IPS-20b (cell line): ENCODE measurements around the gene MAPK7.

ENCODE experiments used
- H3K27ac ChIP-seq: one replicate; pipeline ENCODE4 v1.5.1; 2013; ENCODE audit warnings: low read length
- H3K27me3 ChIP-seq: 2 replicates; pipeline ENCODE4 v1.6.1; 2013; ENCODE audit warnings: mild to moderate bottlenecking, low read length, inconsistent platforms; ENCODE audit not compliant: insufficient read depth
- H3K36me3 ChIP-seq: 2 replicates; pipeline ENCODE4 v1.6.1; 2013; ENCODE audit warnings: low read depth, mild to moderate bottlenecking, inconsistent platforms, low read length, moderate library complexity; ENCODE audit not compliant: insufficient read depth
- H3K4me1 ChIP-seq: 2 replicates; pipeline ENCODE4 v1.6.1; 2013; ENCODE audit warnings: mild to moderate bottlenecking, control low read depth, inconsistent platforms, low read length, moderate library complexity; ENCODE audit not compliant: insufficient read depth
- H3K4me3 ChIP-seq: 2 replicates; pipeline ENCODE4 v1.5.1; 2013; ENCODE audit warnings: mild to moderate bottlenecking, low read length, inconsistent platforms
- H3K9ac ChIP-seq: 2 replicates; pipeline ENCODE4 v1.6.1; 2013; ENCODE audit warnings: low read depth, mild to moderate bottlenecking, inconsistent platforms, low read length, moderate library complexity
- H3K9me3 ChIP-seq: 2 replicates; pipeline ENCODE4 v1.6.1; 2013; ENCODE audit warnings: mild to moderate bottlenecking, low read depth, low read length, inconsistent platforms; ENCODE audit not compliant: insufficient read depth

The MAPK7 gene

GRCh38 chr17:19378416-19379360 is at the start of gene MAPK7:
TSS of gene MAPK7 (plus strand) at chr17:19378498. CDS start at chr17:19378901, 403 bp downstream.
- peak within 1 kb of the TSS; percentile 85 for H3K9ac ChIP-seq
- no peaks in the 10 kb centered on the region for H3K27me3 ChIP-seq
- peaks cover 42% of the 10 kb centered on the region for H3K36me3 ChIP-seq
- no peaks in the 10 kb centered on the region for H3K9me3 ChIP-seq
- no peaks in the 10 kb centered on the region; the same call in 1 of the 2 replicates for H3K4me1 ChIP-seq
- peak within 1 kb of the TSS; percentile 78 for H3K4me3 ChIP-seq
- peak within 1 kb of the TSS; percentile 63 for H3K27ac ChIP-seq

- H3K9ac ChIP-seq: no peak overlapping the region
- H3K4me3 ChIP-seq: no peak overlapping the region
- H3K27ac ChIP-seq: no peak overlapping the region
- H3K4me1 ChIP-seq: no peaks in the 10 kb centered on the region
- H3K27me3 ChIP-seq: no peaks in the 10 kb centered on the region
- H3K9me3 ChIP-seq: peaks cover 12% of the 10 kb centered on the region
- H3K36me3 ChIP-seq: peaks cover 13% of the 10 kb centered on the region; the same call in 1 of the 2 replicates
These were observed 49.2 kb upstream of the MAPK7 start for GRCh38 chr17:19329136-19329535.

GRCh38 chr17:19329839-19330238 is 48.5 kb upstream of the MAPK7 start:
- Histone ChIP-seq H3K36me3 (peaks cover 11% of the 10 kb centered on the region; the same call in 1 of the 2 replicates), H3K9ac (no peak overlapping the region), H3K9me3 (peaks cover 11% of the 10 kb centered on the region), H3K4me1 (no peaks in the 10 kb centered on the region), H3K4me3 (no peak overlapping the region), H3K27ac (no peak overlapping the region), H3K27me3 (no peaks in the 10 kb centered on the region)

- no peak overlapping the region for H3K27ac ChIP-seq
These were observed 48.0 kb upstream of the MAPK7 start for GRCh38 chr17:19330271-19330670.

GRCh38 chr17:19331134-19331533 is 47.2 kb upstream of the MAPK7 start:
- Histone ChIP-seq H3K4me1 (no peaks in the 10 kb centered on the region), H3K36me3 (0 out of 2 replicates have a peak, but pooled peaks cover 7% of the 10 kb centered on the region), H3K9me3 (peaks cover under 1% of the 10 kb centered on the region; the same call in 1 of the 2 replicates), H3K9ac (no peak overlapping the region), H3K4me3 (no peak overlapping the region), H3K27me3 (no peaks in the 10 kb centered on the region), H3K27ac (no peak overlapping the region)

More at GRCh38 chr17:19330271-19330670, 48.0 kb upstream of the MAPK7 start:
- H3K9me3 ChIP-seq: peaks cover 7% of the 10 kb centered on the region
- H3K9ac ChIP-seq: no peak overlapping the region
- no peaks in the 10 kb centered on the region for H3K4me1 ChIP-seq
- peaks cover 7% of the 10 kb centered on the region; the same call in 1 of the 2 replicates for H3K36me3 ChIP-seq
- no peak overlapping the region for H3K4me3 ChIP-seq
- no peaks in the 10 kb centered on the region for H3K27me3 ChIP-seq

GRCh38 chr17:19331543-19332245 is 46.6 kb upstream of the MAPK7 start:
- H3K27me3 ChIP-seq: no peaks in the 10 kb centered on the region
- H3K4me1 ChIP-seq: no peaks in the 10 kb centered on the region
- no peak overlapping the region for H3K4me3 ChIP-seq
- no peak overlapping the region for H3K27ac ChIP-seq
- no peak overlapping the region for H3K9ac ChIP-seq
- 0 out of 2 replicates have a peak, but pooled peaks cover 7% of the 10 kb centered on the region for H3K36me3 ChIP-seq
- no peaks in the 10 kb centered on the region for H3K9me3 ChIP-seq

- Histone ChIP-seq H3K27me3 (no peaks in the 10 kb centered on the region), H3K36me3 (0 out of 2 replicates have a peak, but pooled peaks cover 7% of the 10 kb centered on the region), H3K4me1 (no peaks in the 10 kb centered on the region), H3K9ac (no peak overlapping the region), H3K9me3 (no peaks in the 10 kb centered on the region), H3K4me3 (no peak overlapping the region), H3K27ac (no peak overlapping the region)
These were observed 45.7 kb upstream of the MAPK7 start for GRCh38 chr17:19332371-19333131.

- 0 out of 2 replicates have a peak, but pooled peaks cover 7% of the 10 kb centered on the region for H3K36me3 ChIP-seq
- no peak overlapping the region for H3K27ac ChIP-seq
- H3K4me1 ChIP-seq: 0 out of 2 replicates have a peak, but pooled peaks cover 3% of the 10 kb centered on the region
- H3K27me3 ChIP-seq: no peaks in the 10 kb centered on the region
- H3K4me3 ChIP-seq: no peak overlapping the region
- no peak overlapping the region for H3K9ac ChIP-seq
- no peaks in the 10 kb centered on the region for H3K9me3 ChIP-seq
These were observed 45.2 kb upstream of the MAPK7 start for GRCh38 chr17:19333132-19333440.

- Histone ChIP-seq H3K27me3 (no peaks in the 10 kb centered on the region), H3K9me3 (no peaks in the 10 kb centered on the region), H3K9ac (no peak overlapping the region), H3K36me3 (0 out of 2 replicates have a peak, but pooled peaks cover 7% of the 10 kb centered on the region), H3K4me3 (no peak overlapping the region), H3K4me1 (peaks cover 10% of the 10 kb centered on the region; the same call in 1 of the 2 replicates), H3K27ac (no peak overlapping the region)
These were observed 44.5 kb upstream of the MAPK7 start for GRCh38 chr17:19333736-19334290.

- Histone ChIP-seq H3K4me3 (no peak overlapping the region), H3K27me3 (no peaks in the 10 kb centered on the region), H3K9me3 (no peaks in the 10 kb centered on the region), H3K9ac (no peak overlapping the region), H3K27ac (no peak overlapping the region), H3K4me1 (peaks cover 13% of the 10 kb centered on the region; the same call in 1 of the 2 replicates), H3K36me3 (0 out of 2 replicates have a peak, but pooled peaks cover 7% of the 10 kb centered on the region)
These were observed 44.0 kb upstream of the MAPK7 start for GRCh38 chr17:19334331-19334730.
